HG03280 (cell line): Measurements from ENCODE around the gene IFT81.
A peak's percentile ranks its signal among the peaks of the same experiment; 100 is the strongest.

Experiments
- ATAC-seq: cut with Tn5 transposase; IDR thresholded peaks from one replicate; pipeline ENCODE4 v1.9.1; 2021; ENCODE audit warnings: mild to moderate bottlenecking, moderate library complexity; ENCODE audit not compliant: unreplicated experiment

The IFT81 gene

GRCh38 chr12:110156766-110157165, 32.6 kb downstream of the IFT81 start:
- no peak for ATAC-seq

- ATAC-seq = no peak
Observed at GRCh38 chr12:110157539-110157938, 33.4 kb downstream of the IFT81 start.

GRCh38 chr12:110159671-110160245, 35.6 kb downstream of the IFT81 start:
- ATAC-seq = no peak

- peak; percentile 87 for ATAC-seq
Observed at GRCh38 chr12:110165540-110166159, 41.5 kb downstream of the IFT81 start.

GRCh38 chr12:110168732-110169455, 44.7 kb downstream of the IFT81 start:
- no peak for ATAC-seq

GRCh38 chr12:110170535-110171185, 46.5 kb downstream of the IFT81 start:
- no peak for ATAC-seq

- no peak for ATAC-seq
Observed at GRCh38 chr12:110171186-110171538, 47.0 kb downstream of the IFT81 start.

GRCh38 chr12:110171636-110172035, 47.5 kb downstream of the IFT81 start:
- ATAC-seq = no peak

- no peak for ATAC-seq
Observed at GRCh38 chr12:110174373-110174996, 50.3 kb downstream of the IFT81 start.

- no peak for ATAC-seq
Observed at GRCh38 chr12:110175201-110175600, 51.0 kb downstream of the IFT81 start.

- ATAC-seq = no peak
Observed at GRCh38 chr12:110176745-110177144, 52.6 kb downstream of the IFT81 start.

- no peak for ATAC-seq
Observed at GRCh38 chr12:110179291-110179690, 55.1 kb downstream of the IFT81 start.

- ATAC-seq = no peak
Observed at GRCh38 chr12:110180591-110181005, 56.4 kb downstream of the IFT81 start.

- ATAC-seq = no peak
Observed at GRCh38 chr12:110182281-110182680, 58.1 kb downstream of the IFT81 start.

GRCh38 chr12:110183386-110183785, 59.2 kb downstream of the IFT81 start:
- no peak for ATAC-seq

GRCh38 chr12:110185626-110186025, 61.5 kb downstream of the IFT81 start:
- ATAC-seq = no peak

GRCh38 chr12:110186059-110186458, 61.9 kb downstream of the IFT81 start:
- ATAC-seq = no peak

- no peak for ATAC-seq
Observed at GRCh38 chr12:110193196-110193595, 69.0 kb downstream of the IFT81 start.

- ATAC-seq = no peak
Observed at GRCh38 chr12:110197003-110197402, 72.8 kb downstream of the IFT81 start.

- ATAC-seq = no peak
Observed at GRCh38 chr12:110198386-110198785, 74.2 kb downstream of the IFT81 start.

- ATAC-seq = no peak
Observed at GRCh38 chr12:110199339-110200123, 75.4 kb downstream of the IFT81 start.
